ENCODE results near the gene WDR47.

GRCh38 chr1:109067883-109068282, 26.0 kb upstream of the WDR47 start:
- TF ChIP-seq EZH2 (IDR thresholded peaks at IDR 0.05; ENCODE audit: low read depth, low read length, severe bottlenecking) (no peak), POLR2A (IDR thresholded peaks at IDR 0.05; ENCODE audit: control extremely low read depth in 1 of 2, low read depth in 2 of 2, low read length in 2 of 2) (no peak)
